A172 (cell line): ENCODE measurements around the gene RIPOR1. TPM values are rescaled to one million over a fixed set of nuclear protein-coding genes. Genes with fewer than 3 reads are reported as not detected.
A peak's percentile ranks its signal among the peaks of the same experiment; 100 is the strongest.

ENCODE experiments used
- DNase-seq: peaks from one replicate; pipeline ENCODE4 v3.0.0-alpha.2; 2015; ENCODE audit warnings: low spot score
- total RNA-seq: library from RNA; depleted of rRNA; stranded (reverse); fragments of >200 nt; shearing (Covaris generic); gene quantifications from 2 replicates; pipeline ENCODE4 v1.2.3, GENCODE V29; 2014

The RIPOR1 gene
- total RNA-seq, 1 experiment from 2014 or later = 31.6 TPM

- no peak for DNase-seq
These were observed 10.1 kb downstream of the RIPOR1 start for GRCh38 chr16:67538666-67539101.

- DNase-seq = no peak
These were observed 10.6 kb downstream of the RIPOR1 start for GRCh38 chr16:67539271-67539670.

- no peak for DNase-seq
These were observed 11.3 kb downstream of the RIPOR1 start for GRCh38 chr16:67539691-67540635.

GRCh38 chr16:67540756-67541155 is 12.1 kb downstream of the RIPOR1 start:
- no peak for DNase-seq

- DNase-seq = peak; percentile 81
These were observed 13.0 kb downstream of the RIPOR1 start for GRCh38 chr16:67541391-67542263.

GRCh38 chr16:67542464-67542863 is 13.8 kb downstream of the RIPOR1 start:
- peak; percentile 64 for DNase-seq

DNA sequence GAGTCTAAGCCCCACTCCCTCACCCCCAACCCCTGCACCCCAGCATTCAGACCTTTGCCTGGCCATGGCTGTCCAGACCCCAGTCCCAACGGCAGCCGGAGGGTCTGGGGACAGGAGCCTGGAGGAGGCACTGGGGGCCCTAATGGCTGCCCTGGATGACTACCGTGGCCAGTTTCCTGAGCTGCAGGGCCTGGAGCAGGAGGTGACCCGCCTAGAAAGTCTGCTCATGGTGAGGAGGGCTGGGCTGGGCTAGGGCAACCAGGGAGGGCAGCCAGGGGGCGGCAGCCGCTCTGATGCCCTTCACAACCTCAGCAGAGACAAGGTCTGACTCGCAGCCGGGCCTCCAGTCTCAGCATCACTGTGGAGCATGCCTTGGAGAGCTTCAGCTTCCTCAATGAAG is 14.4 kb downstream of the RIPOR1 start:
- DNase-seq = no peak

DNA sequence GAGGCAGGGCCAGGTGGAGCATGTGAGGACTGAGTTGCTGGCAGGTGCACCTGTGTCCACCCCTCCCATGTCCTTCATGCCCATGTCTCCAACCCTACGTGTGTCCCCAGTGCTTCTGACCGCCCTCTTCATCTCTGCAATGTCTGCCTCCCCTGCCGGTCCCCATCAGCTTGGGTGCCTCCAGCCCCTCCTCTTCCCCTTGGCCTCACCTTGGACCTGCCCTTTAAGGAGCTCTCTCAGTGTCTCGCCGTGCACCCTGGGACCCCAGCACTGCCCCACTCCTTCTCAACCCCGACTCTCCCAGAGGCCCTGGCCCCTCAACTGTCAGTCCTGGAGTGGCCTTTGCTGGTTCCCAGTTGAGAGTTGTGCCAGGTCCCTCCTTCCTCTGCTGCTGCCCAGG is 15.0 kb downstream of the RIPOR1 start:
- no peak for DNase-seq

- DNase-seq = no peak
These were observed 15.8 kb downstream of the RIPOR1 start for GRCh38 chr16:67544329-67544841.

DNA sequence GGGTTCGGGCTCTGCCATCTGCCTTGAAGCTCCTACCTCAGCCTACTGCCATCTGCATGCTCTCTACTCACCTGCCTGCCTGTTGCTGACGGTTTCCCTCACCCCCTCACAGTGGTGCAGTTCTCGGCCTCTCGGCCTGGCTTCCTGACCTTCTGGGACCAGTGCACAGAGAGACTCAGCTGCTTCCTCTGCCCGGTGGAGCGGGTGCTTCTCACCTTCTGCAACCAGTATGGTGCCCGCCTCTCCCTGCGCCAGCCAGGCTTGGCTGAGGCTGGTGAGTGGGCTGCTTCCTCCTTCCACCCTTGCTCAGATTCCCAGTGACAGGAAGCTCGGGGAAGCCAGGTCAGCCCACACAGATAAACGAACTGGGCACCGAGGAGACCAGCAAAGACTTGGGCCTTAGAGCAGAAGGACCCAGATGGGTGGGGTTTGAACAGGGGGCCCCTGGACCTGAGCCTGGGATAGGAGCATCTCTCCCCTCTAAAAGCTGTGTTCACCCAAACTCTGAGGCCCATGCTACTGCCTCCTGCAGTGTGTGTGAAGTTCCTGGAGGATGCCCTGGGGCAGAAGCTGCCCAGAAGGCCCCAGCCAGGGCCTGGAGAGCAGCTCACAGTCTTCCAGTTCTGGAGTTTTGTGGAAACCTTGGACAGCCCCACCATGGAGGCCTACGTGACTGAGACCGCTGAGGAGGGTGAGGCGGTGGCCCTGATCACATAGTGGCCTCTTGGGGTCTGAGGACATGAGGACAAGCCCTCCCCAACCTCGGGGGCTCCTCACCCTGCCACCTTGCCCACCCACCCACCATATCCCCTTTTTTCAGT is 16.4 kb downstream of the RIPOR1 start:
- no peak for DNase-seq

DNA sequence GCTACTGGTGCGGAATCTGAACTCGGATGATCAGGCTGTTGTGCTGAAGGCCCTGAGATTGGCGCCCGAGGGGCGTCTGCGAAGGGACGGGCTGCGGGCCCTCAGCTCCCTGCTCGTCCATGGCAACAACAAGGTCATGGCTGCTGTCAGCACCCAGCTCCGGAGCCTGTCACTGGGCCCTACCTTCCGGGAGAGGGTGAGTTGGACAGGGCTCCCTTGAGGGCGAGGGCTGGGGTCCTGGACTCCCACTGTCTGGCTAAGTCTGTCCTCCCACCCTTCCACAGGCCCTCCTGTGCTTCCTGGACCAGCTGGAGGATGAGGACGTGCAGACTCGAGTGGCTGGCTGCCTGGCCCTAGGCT is 17.0 kb downstream of the RIPOR1 start:
- no peak for DNase-seq

GRCh38 chr16:67546091-67546501 is 17.5 kb downstream of the RIPOR1 start:
- DNase-seq = no peak

DNA sequence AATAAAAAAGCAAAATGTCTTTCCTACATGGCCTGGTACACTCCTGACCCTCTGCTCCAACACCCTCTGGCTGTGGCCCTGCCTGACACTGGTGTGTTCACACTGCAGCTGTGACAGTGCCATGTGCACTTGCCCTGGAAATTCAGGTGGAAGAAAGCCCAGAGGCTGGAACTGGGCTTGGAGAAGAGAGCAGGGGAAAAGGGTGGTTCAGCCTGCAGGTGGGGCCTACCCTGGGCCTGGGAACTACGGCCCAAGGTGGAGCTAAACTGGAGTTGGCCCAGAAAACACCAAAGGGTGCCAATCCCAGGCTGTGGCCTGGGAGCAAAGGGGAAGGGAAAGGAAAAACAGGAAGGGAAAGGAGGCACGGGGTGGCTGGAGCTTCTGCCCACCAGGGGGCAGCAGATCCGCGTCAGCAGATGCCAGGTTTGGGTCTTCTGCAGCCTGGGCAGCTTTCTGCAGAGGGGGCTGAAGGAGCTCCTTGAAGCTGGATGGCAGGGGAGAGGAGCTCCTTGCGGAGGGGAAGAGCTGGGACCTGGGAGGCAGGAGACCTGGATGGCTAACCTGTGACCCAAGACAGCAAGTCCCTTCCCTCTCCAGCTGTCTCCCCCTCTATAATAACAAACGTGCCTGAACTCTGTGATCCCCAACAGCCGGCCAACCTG is 18.3 kb downstream of the RIPOR1 start:
- DNase-seq = no peak

- DNase-seq = no peak
These were observed 19.0 kb downstream of the RIPOR1 start for GRCh38 chr16:67547423-67548264.

GRCh38 chr16:67548265-67549126 is 19.9 kb downstream of the RIPOR1 start:
- DNase-seq = no peak

DNA sequence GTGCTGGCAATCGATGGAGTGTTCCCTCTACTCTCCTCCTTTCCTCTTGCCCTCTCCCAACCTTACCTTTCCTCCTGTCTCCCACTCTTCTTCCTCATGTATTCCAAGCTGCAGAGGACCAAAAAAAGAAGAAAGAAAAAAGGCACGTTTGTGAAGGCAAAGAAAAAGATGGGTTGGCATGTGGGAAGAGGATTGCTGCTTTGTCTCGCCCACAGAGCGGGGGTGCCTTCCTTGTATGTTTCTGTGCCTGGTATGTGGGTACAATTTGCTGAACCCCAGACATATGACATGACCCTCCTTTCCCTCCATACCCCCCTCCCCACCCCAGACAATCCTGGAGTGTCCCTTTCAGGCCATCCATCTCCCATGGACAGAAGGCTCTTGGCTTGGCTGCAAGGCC is 20.6 kb downstream of the RIPOR1 start:
- no peak for DNase-seq

DNA sequence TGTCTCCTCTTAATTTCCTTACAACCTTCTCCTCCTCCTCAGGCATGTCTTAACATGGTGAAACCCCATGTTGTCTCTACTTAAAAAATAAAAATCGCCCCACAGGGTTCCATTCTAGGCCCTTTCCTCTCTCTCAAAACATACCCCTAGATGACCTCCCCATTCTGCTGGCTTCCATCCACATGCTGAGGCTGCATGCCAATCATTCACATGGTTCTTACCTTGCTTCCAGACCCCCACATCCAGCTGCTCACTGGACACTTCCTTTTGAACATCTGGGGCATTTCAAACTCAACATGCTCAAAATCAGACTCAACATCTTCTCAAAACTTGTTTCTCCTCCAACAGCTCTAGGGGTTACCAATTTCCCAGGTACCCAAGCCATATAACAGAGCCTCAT is 21.3 kb downstream of the RIPOR1 start:
- DNase-seq = no peak

DNA sequence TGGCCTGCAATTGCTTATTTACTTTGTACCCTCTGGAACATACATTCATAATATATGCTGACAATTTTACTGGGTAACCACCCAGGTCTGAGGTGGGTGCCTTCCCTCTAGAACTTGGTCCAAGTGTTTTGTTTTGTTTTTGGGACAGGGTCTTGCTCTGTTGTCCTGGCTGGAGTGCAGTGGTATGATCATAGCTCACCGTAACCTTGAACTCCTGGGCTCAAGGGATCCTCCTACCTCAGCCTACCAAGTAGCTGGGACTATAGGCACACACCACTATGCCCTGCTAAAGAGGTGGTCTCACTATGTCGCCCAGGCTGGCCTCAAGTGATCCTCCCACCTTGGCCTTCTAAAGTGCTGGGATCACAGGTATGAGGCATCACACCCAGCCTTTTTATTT is 22.5 kb downstream of the RIPOR1 start:
- no peak for DNase-seq

GRCh38 chr16:67551972-67552371 is 23.3 kb downstream of the RIPOR1 start:
- DNase-seq = no peak
